OCI-LY7 (cell line): ENCODE data around the gene C6orf136. TPM values are rescaled to one million over a fixed set of nuclear protein-coding genes. Genes with fewer than 3 reads are reported as not detected.

ENCODE experiments used
- BruUV-seq: library from RNA; stranded (reverse); fragments of 400-500 nt; replicated peaks from 2 replicates; lab custom pipeline; 2021; lab: Mats Ljungman, UMichigan
- CTCF ChIA-PET: fragments of 300-600 bp; sonication (Branson Sonifier 250); formaldehyde crosslinking; loops from one replicate; lab custom pipeline; 2022; ENCODE audit warnings: antibody characterized with exemption; ENCODE audit not compliant: unreplicated experiment; lab: Charles Lee
- POLR2A ChIA-PET: fragments of 300-600 bp; sonication (Branson Sonifier 250); formaldehyde crosslinking; loops from one replicate; lab custom pipeline; 2022; ENCODE audit warnings: antibody characterized with exemption; lab: Charles Lee
- DNase-seq: peaks from one replicate; pipeline ENCODE4 v3.0.0-alpha.2; 2015; ENCODE audit warnings: low spot score
- H2AFZ ChIP-seq: fragments of 200-600 bp; sonication (generic), shearing (Covaris generic); 2 replicates; pipeline ENCODE4 v1.6.1; 2014; ENCODE audit warnings: mild to moderate bottlenecking, antibody characterized with exemption, low read length, moderate library complexity
- H3K27ac ChIP-seq: fragments of 200-600 bp; sonication (generic); 2 replicates; pipeline ENCODE4 v1.5.1; 2014; ENCODE audit warnings: mixed run types, low read depth, mild to moderate bottlenecking, moderate library complexity, low read length, inconsistent platforms; ENCODE audit not compliant: poor library complexity, severe bottlenecking
- H3K36me3 ChIP-seq: fragments of 200-600 bp; sonication (generic); 2 replicates; pipeline ENCODE4 v1.6.1; 2014; ENCODE audit warnings: mild to moderate bottlenecking, antibody characterized with exemption, low read length, moderate library complexity, mixed read lengths; ENCODE audit not compliant: insufficient read depth
- H3K4me1 ChIP-seq: fragments of 200-600 bp; sonication (generic); 2 replicates; pipeline ENCODE4 v1.5.1; 2014; ENCODE audit warnings: mild to moderate bottlenecking, low read length; ENCODE audit not compliant: insufficient read depth, poor library complexity, severe bottlenecking
- H3K4me2 ChIP-seq: fragments of 200-600 bp; sonication (generic); 2 replicates; pipeline ENCODE4 v1.6.1; 2014; ENCODE audit warnings: mild to moderate bottlenecking, low read length
- H3K4me3 ChIP-seq: fragments of 200-600 bp; sonication (generic); 2 replicates; pipeline ENCODE4 v1.5.1; 2014; ENCODE audit warnings: mild to moderate bottlenecking, low read depth, low read length; ENCODE audit not compliant: poor library complexity, severe bottlenecking
- H3K79me2 ChIP-seq: fragments of 200-600 bp; sonication (generic); 2 replicates; pipeline ENCODE4 v1.6.1; 2016; ENCODE audit warnings: low read depth, mild to moderate bottlenecking, low read length, moderate library complexity, mixed read lengths; ENCODE audit not compliant: insufficient read depth
- H3K9me2 ChIP-seq: fragments of 200-600 bp; sonication (generic); 2 replicates; pipeline ENCODE4 v1.6.1; 2016; ENCODE audit warnings: mild to moderate bottlenecking, low read length, mixed read lengths; ENCODE audit not compliant: insufficient read depth
- H3K9me3 ChIP-seq: fragments of 200-600 bp; sonication (generic); 2 replicates; pipeline ENCODE4 v1.6.1; 2014; ENCODE audit warnings: mild to moderate bottlenecking, mixed run types, low read length, mixed read lengths
- H4K20me1 ChIP-seq: fragments of 200-600 bp; sonication (generic); 2 replicates; pipeline ENCODE4 v1.6.1; 2014; ENCODE audit warnings: mild to moderate bottlenecking, antibody characterized with exemption, low read length, moderate library complexity, mixed read lengths; ENCODE audit not compliant: insufficient read depth
- CTCF ChIP-seq: fragments of 200-600 bp; sonication (generic); conservative IDR thresholded peaks from 2 replicates; pipeline ENCODE4 v1.5.1; 2014; ENCODE audit warnings: mild to moderate bottlenecking, antibody characterized with exemption, low read length, moderate library complexity, mixed read lengths
- EZH2phosphoT487 ChIP-seq: fragments of 200-600 bp; sonication (generic); IDR thresholded peaks from 2 replicates; pipeline ENCODE4 v1.6.1; 2018; ENCODE audit warnings: low read depth, borderline replicate concordance, mild to moderate bottlenecking, mixed run types, antibody characterized with exemption, low read length, moderate library complexity, mixed read lengths
- intact Hi-C: fragments of 100-400 bp; cut with micrococcal nuclease; formaldehyde crosslinking; loops from one replicate; pipeline ENCODE4 v1.10.0; 2022; ENCODE audit not compliant: unreplicated experiment
- total RNA-seq, 2 experiments: library from RNA; depleted of rRNA in 1 of 2; stranded (reverse); fragments of >200 nt in 1 of 2; shearing (Covaris generic) in 1 of 2; gene quantifications; 2 replicates each; pipeline ENCODE4 v1.2.3, GENCODE V29; 2014 to 2022

The C6orf136 gene
- total RNA-seq, 2 experiments from 2014 or later: 14.7 to 26.7 TPM

GRCh38 chr6:30612687-30613248, 34.2 kb upstream of the C6orf136 start:
- POLR2A ChIA-PET: interaction anchor here (0.5 to 3.6 kb wide), 8 partner anchors 13 to 96 kb away, joined by 3 to 38 read pairs (median 4); partner anchors contain the start of gene C6orf136

DNA sequence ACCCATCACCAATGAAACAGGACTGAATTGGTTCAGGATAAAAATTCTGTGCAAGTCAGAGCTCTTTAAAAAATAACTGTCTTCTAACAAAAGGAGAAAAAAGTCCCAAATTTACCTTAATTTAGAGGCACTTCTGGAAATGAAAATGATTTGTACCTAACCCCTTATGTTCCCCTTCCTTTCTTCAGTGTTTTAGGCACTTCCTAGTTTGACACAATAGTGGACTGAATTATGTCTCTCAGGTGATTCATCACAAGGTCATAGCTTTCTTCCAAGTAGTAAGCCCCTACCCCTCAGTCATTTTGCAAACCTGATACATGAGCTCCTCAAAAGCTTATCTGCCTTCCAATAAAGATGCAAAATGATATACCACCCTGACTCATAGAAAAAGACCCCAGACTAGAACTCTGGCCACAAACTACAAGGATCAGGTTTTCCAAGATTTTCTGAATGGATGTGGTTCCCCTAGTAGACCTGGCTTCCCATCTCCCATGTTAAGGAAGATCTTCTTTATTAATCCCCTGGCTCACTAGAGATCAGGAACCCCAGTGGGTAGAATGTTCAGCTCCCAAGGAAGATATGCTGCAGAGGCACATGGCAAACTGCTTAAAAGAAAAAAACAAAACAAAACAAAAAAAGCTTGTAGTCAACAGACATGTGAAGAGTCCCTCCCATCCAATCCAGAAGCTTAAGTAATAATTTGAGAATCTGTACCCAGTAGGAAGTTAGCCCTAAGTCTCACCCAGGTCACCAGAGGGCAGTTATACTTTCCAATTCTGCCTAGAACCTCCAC, 33.5 kb upstream of the C6orf136 start:
- CTCF ChIA-PET: interaction anchor here (1.1 kb wide), 1 partner anchor 117 kb away, joined by 3 read pairs; no protein-coding TSS in a partner anchor
- Histone ChIP-seq H3K4me2 (peak overlapping the region; percentile 99), H4K20me1 (peaks cover 30% of the 10 kb centered on the region; the same call in 1 of the 2 replicates), H3K27ac (no peak overlapping the region), H2AFZ (no peak overlapping the region), H3K36me3 (peaks cover 75% of the 10 kb centered on the region), H3K4me1 (peaks cover 27% of the 10 kb centered on the region), H3K79me2 (peaks cover 62% of the 10 kb centered on the region), H3K9me2 (no peaks in the 10 kb centered on the region), H3K4me3 (peak overlapping the region; percentile 88), H3K9me3 (no peaks in the 10 kb centered on the region)
- DNase-seq: no peak
- POLR2A ChIA-PET: interaction anchor here (0.6 to 3.6 kb wide), 9 partner anchors 9 to 243 kb away, joined by 3 to 38 read pairs (median 5); partner anchors contain the start of genes C6orf136 and DHX16
- TF ChIP-seq EZH2phosphoT487: no peak
- TF ChIP-seq CTCF: no peak
- BruUV-seq: no TSS peak
- intact Hi-C loops: loop anchor here (2.0 kb wide), 1 partner anchor 57 kb away; the partner anchor contains the start of genes GNL1 and PRR3

More at GRCh38 chr6:30612687-30613248, 34.2 kb upstream of the C6orf136 start:
- Histone ChIP-seq H4K20me1 (peaks cover 30% of the 10 kb centered on the region; the same call in 1 of the 2 replicates), H3K4me2 (peak overlapping the region; percentile 99; the same call in 1 of the 2 replicates), H3K9me3 (no peaks in the 10 kb centered on the region), H3K36me3 (peaks cover 82% of the 10 kb centered on the region), H2AFZ (no peak overlapping the region), H3K4me3 (no peak overlapping the region), H3K4me1 (peaks cover 27% of the 10 kb centered on the region), H3K9me2 (no peaks in the 10 kb centered on the region), H3K79me2 (peaks cover 55% of the 10 kb centered on the region), H3K27ac (no peak overlapping the region)
- no peak for DNase-seq
- no TSS peak for BruUV-seq
- intact Hi-C loops: no loop called here
- TF ChIP-seq CTCF (no peak), EZH2phosphoT487 (no peak)
- CTCF ChIA-PET: interaction anchor here (1.1 kb wide), 1 partner anchor 118 kb away, joined by 3 read pairs; no protein-coding TSS in a partner anchor
